Stimulated activated CD4-positive, alpha-beta T cell treated with anti-CD3 and anti-CD28 coated beads, Interleukin-12 subunit alpha, Interleukin-12 subunit beta, amount 100 ng/mL, for 4 hours (primary cell): ENCODE results near the gene PROZ.

Experiments
- DNase-seq: peaks from one replicate; pipeline ENCODE4 v3.0.0-alpha.2; 2020

PROZ gene

DNA sequence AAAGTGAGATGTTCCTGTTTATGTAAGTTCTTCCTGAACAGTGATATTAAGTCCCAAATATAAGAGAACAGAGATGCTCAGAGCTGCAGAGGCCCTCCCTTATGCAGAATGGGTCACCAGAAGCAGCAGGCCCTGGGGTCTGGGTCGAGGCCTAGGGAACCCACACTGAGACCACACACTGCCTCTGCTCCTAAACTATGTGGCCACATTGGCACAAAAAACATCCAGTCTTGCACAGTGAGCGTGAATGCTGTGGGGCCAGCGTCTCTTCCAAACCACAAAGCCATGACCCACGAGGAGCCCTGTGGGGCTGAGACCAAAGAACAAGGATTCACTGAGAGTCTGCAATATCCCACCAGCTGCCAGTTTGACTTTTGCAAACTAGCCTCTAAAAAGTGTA lies 23.6 kb downstream of the PROZ start:
- DNase-seq, result no peak

DNA sequence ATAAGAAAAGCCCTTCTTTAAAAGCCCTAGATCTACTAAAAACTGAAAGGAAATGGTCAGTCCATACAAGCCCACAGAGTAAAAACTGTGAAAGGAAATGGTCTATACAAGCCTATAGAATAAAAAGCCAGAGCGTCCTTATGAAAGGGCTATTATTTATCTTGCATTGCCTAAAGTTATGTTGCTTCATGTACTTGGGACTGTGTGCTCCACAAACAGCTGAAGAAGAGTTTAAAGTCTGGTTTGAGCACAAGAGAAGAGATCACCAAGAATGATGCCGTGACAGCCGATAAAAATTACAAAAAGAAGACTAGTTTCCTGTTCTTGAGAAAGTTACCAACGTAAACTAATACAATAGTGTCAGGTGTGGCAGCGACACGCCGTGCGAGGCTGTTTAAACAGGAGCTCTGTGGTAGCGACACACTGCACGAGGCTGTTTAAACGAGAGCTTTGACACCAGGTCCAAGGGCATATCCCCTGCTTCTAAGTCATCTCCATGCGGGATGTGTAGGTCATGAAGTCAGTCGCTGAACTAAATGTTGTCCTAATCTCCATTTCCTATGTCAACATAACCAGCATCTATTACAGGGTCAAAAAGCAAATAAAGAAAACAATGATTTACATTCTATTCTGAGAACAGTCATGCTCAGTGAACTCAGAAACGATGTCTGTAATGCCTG lies 25.1 kb downstream of the PROZ start:
- DNase-seq, result no peak

DNA sequence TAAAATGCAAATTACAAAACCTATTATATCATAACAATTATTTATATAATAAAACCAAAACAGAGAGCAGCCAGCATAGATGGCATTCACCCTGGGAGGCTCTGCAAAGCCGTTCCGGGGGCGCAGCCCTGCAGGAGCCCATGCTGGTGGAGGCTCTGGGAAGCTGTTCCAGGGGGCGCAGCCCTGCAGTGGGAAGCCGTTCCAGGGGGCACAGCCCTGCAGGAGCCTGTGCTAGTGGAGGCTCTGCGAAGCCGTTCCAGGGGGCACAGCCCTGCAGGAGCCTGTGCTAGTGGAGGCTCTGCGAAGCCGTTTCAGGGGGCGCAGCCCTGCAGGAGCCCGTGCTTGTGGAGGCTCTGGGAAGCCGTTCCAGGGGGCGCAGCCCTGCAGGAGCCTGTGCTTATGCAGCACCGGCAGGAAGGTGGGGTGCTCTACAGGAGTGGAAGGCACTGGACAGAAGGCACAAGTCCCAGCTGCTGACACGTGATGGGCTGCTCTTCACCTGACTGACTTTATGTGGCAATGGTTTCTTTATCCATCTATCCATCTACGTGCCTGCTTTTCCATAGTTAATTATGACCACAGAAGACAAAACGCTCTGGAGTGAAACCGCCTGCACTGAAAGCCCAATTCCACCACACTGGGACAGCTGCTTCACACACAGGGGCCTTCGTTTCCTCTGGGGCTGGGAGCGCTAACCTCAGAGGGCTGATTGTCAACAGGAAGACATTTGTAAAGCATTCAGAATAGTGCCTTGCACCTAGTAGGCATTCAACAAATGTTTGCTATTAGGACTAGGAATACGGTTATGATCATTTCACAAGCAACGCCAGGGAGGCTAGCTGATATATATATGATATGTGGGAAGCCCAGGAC lies 26.4 kb downstream of the PROZ start:
- no peak for DNase-seq

DNA sequence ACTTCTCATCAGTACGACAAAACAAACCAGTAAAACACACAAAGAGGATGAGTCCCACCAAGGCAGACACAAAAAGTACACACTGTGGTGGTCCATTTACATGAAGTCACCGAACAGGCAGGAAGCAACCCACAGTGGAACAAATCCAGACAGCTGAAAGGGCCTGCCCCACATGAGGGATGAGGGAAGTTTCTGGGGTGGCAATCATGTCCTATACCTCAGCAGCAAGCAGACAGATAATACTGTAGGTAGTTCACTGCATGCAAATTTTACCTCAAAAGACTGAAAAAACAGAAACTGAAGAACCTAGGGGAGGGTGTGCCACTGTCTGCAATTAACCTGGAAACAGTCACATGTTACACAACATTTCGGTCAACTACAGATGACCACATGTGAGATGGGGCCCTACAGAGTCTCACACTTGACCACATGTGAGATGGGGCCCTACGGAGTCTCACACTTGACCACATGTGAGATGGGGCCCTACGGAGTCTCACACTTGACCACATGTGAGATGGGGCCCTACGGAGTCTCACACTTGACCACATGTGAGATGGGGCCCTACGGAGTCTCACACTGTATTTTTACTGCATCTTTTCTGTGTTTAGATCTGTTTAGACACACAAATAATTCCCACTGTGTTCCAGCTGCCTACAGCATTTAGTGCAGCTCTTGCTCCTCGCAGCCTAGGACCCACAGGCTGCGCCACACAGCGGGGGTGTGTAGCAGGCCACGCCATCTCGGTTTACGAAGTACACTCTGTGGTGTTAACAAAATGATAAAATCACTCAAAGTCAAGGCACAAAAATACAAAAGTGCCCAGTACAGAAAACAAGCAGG lies 27.8 kb downstream of the PROZ start:
- DNase-seq, result no peak

DNA sequence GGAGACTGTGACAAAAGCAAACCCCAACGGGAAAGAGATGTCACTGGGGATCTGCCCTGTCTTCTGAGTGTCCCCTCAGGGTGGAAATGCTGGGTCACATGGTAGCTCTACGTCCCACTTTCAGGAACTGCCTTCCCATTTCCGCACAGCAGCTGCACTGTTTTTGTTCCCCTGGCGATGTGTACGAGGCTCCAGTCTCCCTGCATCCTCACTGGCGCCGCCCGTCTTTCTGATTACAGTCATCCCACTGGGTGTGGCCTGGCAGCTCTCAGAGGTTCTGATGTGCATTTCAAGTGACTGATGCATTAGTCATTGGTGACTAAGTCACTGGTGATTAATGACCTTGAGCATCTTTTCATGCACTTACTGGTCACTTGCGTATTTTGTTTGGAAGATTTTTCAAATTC lies 28.8 kb downstream of the PROZ start:
- peak; percentile 58 for DNase-seq

DNA sequence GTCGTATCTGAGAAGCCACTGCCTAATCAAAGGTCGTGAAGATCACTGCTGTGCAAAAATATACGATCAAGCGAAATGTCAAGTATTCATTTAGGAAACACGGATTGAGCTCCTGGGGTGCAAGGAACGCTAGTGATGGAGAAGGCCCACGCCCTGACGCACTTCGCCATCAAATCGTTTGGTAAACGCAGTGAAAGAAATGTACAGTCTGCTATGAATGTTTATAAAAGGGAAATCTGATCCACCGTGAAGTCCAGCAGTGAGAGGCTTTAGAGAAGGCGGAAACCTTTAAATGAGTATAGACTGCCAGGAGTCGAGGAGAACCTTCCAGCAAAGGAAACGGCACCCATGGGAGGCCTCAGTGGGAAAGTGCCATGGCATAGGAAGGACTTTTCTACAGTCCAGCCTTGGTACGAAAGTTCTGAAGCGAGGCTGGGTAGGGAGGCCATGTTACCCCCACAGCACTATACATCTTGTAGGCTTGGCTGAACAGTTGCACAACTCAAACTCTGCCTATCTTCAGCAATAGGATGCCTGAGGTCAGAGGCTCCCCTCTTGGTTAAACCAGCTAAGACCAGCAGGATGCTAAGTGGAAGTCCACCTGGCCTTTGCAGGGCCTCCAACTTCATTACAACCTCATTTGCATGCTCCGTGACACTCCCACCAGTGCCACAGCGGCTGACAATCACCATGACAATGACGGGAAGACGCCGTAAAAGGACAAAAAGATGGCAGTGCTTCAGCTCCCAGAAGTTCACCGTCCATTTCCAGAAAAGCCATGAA lies 29.6 kb downstream of the PROZ start:
- DNase-seq, result no peak

DNA sequence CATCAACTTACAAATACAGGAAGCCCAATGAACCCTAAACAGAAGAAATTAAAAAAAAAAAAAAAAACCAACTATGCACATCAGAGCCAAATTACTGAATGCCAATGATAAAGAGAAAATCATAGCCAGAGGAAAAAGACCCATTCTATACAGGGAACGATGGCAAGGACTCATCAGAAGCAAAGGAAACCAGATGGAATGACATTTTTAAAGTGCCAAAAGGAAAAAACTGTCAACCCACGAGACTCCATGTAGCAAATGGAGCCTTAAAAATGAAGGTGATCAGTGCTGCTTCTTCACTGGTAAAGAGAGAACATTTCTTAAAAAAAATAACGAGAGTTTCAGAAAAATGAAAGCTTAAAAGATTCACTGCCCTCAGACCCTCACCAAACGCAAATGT lies 31.7 kb downstream of the PROZ start:
- no peak for DNase-seq

DNA sequence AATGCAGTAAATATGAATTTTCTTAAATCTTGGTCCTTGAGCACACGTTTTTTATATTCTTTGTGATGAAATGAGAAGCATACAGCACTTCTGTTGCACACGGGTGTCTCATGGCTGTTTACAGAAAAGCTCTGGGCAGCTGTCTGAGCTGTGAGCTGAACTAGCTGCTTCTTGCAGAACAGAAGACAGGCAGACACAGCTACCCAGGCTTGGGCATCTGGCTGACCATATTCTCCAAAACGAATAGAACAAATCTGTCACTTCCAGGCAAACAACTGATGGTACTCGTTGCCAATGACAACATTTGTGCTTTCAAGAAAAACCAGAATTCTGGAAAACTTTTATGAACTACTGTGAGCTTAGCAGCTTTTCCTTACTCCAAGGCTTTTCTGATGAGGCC lies 33.8 kb downstream of the PROZ start:
- no peak for DNase-seq

DNA sequence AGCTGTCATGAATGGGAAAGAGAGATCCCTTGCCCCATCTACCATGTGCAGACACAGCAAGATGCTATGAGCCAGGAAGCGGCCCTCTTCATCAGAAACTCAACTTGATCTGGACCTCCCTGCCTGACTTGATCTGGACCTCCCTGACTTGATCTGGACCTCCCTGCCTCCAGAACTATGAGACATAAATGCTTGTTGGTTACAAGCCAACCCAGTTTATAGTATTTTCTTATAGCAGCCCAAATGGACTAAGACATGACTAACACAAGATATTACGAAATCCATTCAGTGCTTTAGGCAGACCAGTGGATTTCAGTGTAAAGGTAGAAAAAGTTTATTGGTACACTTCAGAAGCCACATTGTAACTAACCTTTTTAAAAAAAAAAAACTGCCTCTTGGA lies 34.5 kb downstream of the PROZ start:
- no peak for DNase-seq

DNA sequence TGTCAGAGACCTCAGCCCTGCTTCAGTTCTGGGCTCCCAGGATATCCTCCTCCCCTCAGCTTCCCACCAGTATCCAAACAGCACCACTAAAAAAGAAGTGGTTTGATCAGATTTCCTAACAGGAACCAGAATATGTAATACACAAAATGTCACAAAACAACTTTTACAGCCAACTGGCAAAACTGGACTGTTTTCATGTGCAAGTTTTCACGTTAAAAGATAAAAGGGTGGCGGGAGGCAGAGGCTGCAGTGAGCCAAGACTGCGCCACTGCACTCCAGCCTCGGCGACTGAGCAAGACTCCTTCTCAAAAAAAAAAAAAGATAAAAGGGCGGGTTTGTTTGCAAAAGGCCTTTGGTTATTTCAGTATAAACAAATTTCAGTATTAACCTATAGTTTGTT lies 36.9 kb downstream of the PROZ start:
- no peak for DNase-seq

DNA sequence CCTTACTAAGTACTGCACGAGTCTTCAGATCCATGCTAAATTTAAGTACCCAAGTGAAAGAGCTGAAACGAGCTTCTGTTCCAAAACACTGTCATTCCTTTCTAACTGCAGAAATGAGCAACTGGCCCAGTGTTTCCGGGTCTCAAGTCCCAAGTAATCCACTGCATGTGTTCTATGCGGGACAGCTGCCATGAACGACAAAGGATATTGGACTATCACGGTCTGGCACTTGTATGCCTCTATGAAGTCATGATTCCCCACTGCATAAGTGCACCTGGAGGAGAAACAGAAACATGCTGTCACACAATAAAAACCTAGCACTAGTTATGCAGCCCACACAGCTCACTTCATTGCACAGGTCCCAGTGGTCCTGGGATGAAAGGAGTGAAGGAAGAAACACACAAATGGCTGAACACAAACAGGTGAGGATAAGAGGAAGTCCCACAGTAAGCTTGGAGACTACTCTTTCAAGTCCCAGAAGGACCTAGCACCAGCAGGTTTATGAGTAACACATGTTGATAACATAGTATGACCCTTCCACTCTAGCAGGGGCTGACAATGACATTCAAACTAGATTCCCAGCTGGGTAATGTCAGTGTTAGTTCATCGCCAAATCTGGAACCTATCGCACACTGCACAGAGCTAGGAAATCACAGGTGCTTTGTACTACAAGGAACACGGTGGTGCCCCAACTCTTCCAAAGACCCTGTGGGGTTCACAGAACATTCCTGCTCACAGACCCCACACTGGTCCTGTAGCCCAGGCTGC lies 38.7 kb downstream of the PROZ start:
- no peak for DNase-seq

DNA sequence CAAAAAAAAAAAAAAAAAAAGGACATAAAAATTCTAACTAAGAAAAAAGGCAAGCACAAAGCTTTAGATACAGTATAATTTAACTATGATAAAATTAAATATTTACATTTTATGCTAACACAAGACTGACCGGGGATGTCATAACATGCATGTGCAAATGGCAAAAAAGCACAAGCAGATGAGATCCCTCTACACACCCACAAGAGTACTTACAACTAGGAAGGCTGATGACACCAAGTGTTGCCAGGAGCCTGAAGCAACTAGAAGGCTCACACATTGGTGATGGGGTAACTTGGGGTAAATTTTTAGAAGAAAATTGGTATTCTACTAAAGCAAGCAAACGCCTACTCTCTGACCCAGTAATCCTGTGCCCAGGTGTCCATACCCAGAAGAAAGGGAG lies 43.4 kb downstream of the PROZ start:
- DNase-seq, result no peak

DNA sequence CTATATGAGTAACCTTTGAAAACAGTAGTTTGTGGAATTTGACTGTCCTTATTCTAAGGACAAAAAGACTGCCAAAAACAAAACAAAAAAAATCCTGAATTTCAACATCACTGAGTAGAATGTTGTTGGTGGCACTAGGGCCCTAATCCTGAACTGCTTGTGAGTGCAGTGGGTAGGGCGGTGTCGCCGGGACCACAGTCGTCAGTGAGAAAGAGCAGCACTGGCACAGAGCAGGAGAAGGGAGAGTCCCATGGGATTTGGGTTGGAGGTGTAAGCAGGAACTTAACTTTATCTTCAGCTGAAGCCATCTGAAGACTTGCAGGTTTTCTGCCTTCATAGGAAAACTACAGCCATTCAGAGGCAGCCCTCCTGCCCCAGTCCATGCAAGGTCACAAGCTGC lies 44.5 kb downstream of the PROZ start:
- no peak for DNase-seq

DNA sequence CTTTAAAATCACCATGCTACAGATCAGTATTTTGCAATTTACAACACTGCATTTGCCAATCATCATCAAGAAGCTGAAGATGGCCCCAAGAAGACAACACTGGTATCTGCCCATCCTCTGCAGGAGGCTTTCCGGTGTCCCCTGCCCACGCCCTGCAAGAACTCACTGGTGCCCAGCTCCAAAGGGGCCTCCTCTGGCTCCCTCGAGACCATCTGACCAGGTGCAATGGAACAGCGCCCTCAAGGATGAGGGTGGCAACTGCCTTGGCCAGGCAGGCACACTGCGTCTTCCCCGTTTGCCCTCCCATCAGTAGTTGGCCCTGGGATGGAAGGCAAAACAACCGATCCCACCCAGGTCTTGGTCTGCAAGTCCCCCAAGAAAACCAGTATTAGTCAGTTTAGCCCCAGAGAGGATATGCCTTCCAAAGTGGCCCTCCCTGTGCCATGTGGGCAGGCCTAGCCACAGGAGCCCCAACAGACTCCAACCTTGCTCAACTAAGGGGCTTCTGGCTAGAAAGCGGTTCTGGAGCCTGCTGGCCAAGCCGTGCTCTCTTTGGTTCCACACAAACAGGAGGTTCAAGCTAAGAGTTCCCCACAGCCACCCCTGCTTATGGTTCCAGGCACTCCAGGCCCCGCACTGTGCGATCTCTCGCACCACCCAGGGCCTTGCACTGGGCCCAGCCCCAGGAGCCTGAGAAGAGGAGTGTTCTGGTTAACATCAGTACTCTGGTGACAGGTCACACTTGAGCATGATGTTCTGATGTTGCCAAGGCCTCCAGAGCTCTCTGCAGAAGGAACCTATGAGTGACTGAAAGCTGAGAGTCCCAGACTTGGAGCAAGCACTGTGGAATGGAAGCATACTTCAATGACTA lies 45.3 kb downstream of the PROZ start:
- DNase-seq, result no peak

DNA sequence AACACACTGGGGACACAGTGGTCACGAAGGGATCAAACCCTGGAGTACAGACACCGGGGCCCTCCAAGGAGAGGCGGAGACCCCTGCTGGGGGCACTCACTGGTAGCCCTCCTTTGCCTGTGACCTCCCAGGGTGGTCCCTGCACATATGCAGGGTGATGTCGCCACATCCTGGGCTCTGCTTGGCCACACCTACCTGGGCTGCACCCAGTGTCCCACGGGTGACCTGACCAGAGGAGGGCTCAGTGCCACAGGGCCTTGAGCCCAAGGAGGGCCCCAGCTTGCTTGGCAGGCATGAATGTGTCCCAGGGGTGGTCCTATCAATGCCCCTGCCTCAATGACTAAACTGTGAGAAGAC lies 45.9 kb downstream of the PROZ start:
- no peak for DNase-seq

DNA sequence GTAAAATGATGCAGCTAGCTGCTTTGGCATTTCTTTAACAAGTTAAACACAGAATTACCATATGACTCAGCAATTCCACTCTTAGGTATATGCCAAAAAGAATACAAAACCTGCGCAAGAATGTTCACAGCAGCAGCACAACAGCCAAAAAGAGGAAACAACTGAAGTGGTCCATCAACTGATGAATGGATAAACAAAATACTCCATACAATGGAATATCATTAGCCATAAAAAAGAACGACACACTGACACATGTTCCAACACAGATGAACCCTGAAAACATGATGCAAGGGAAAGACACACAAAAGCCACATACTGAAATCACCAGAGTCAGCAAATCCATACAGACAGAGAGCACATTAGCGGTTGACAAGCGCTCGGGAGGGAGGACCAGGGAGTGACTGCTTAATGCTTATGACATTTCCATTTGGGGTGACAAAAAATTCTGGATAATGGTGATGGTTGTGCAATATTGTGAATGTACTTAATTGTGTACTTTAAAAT lies 47.0 kb downstream of the PROZ start:
- DNase-seq, result no peak

DNA sequence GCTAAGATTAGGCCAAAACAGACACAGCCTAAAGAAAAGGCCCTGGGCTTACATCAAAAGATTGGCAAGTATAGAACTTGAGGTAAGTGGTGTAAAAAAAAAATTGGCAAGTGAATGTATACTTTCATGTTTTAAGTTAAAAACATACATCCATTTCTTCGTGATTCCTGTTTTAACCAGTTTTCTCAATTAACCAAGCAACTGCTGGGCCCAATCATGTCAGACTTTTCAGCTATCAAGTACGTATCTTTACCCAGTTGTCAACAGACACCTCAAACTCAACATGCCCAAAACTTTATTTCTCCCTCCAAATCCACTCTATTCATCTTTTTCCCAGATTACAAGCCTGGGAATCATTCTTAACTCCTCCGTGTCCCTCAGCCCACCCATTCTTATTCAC lies 49.0 kb downstream of the PROZ start:
- DNase-seq, result no peak

DNA sequence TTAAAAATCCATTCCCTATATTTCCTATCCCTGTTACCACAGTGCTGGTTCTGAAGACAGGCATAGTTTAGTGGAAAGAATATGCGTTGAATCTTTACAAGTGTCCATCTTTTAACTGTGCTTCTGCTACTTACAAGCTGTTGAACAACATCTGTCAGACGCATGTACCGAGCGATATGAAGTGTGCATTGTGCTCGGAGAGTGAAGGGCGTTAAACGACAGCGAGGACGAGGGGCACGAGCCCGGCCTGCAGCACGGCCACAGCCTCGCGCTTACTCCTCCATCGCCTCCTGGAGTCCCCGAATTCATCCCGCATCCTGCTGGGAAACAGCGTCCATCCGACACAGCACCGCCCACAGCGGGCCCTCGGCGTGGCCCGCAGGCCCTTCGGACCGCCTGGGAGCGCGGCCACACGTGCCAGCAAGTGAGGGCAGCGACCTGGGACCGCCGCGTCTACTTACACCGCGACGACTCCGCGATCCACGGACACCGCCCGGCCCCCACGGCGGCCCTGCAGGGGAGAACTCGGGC lies 49.5 kb downstream of the PROZ start:
- DNase-seq, result no peak

DNA sequence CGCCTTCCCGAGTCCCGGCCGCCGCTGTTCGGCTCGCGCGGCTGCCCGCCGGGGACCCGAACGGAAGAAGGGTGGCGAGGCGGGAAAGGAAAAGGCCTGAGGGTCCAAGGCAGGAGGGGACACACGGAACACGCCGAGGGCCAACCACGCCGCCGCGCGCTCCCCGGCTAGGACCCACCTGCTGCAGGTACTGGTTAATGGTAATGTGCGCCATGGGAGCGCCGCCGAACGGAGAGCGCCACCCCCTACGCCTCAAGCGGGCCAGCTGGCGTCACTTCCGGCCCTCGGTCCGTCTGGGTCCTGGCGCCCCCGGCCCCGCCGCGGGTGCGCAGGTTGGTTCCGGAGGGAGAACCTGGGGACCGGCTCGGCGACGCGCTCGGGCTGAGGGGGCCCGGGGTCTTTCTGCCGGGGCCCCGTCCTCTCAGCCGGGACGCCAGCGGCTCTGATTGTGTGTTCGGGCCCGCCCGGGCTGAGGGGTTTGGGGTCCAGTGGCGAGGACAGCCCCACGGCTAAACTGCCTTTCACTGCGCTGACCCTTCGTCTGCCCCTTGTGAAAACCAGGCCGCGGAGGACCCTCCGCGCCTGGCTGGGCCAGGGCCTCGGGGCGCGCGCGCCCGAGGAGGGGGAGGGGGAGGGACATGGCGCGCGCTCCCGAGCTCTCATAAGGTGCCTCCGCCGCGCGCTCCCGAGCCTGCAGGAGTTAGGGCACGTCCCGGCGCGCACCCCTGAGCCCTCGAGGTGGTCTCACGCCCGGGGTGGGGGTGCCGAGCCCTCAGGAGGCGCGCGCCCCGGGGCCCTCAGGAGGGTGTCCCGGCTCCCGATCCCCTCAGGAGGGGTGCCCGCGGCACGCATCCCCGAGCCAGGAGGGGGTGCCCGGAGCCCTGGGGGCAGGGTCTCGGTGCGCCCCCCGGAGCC lies 50.2 kb downstream of the PROZ start, which contains the start of gene PCID2:
Gene PCID2 (minus strand): TSS at position 249 of the 915 bp plus-strand sequence. CDS start 35 bp downstream, at position 214.
- peak; percentile 88 for DNase-seq
